Measurements from ENCODE around the gene NOTCH3.

Gene NOTCH3

DNA sequence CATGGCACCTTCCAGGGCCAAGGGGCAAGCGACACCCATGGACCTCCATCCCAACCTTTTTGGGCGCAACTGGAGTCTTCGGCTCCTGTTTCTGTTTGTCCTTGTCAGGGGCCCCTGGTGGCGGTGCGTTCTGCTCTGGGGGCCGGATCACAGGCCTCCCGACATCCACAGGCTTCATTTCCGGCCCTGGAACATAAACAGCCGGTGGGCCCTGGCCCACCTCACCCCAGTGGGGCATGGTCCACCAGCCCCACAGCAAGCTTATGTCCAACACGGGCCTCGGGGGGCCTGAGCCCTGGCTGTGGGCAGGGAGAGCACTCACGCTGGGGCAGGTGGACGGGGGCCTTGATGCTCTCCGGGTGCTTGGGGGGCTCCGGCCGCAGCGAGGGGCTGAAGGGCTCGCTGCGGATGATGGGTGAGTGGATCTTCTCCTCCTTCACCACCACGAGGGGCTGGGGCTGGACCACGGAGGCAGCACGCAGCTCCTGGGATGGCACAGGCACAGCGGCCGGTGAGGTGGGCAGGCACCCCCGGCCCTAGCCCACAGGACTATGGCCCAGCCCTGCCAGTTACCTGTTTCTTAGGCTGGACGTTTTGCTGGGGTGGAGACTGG lies 38.6 kb upstream of the NOTCH3 start:
- Histone ChIP-seq H3K4me1 (peaks cover 0 to 31% (median 13%) of the 10 kb centered on the region in 4 donors), H3K36me3 (peaks cover 70 to 97% (median 89%) of the 10 kb centered on the region in 3 donors), H3K27ac (peak overlapping the region in 1 of 2 donors; percentile 98), H3K4me3 (no peak overlapping the region), H3K9me3 (no peaks in the 10 kb centered on the region), H3K27me3 (no peaks in the 10 kb centered on the region)
- DNase-seq, result no peak
- intact Hi-C loops (cut with DNase I; ENCODE audit: low total_unique reads), result no loop called here
- TF ChIP-seq, protein P1, sequence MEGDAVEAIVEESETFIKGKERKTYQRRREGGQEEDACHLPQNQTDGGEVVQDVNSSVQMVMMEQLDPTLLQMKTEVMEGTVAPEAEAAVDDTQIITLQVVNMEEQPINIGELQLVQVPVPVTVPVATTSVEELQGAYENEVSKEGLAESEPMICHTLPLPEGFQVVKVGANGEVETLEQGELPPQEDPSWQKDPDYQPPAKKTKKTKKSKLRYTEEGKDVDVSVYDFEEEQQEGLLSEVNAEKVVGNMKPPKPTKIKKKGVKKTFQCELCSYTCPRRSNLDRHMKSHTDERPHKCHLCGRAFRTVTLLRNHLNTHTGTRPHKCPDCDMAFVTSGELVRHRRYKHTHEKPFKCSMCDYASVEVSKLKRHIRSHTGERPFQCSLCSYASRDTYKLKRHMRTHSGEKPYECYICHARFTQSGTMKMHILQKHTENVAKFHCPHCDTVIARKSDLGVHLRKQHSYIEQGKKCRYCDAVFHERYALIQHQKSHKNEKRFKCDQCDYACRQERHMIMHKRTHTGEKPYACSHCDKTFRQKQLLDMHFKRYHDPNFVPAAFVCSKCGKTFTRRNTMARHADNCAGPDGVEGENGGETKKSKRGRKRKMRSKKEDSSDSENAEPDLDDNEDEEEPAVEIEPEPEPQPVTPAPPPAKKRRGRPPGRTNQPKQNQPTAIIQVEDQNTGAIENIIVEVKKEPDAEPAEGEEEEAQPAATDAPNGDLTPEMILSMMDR (IDR thresholded peaks at IDR 0.05), result no peak

DNA sequence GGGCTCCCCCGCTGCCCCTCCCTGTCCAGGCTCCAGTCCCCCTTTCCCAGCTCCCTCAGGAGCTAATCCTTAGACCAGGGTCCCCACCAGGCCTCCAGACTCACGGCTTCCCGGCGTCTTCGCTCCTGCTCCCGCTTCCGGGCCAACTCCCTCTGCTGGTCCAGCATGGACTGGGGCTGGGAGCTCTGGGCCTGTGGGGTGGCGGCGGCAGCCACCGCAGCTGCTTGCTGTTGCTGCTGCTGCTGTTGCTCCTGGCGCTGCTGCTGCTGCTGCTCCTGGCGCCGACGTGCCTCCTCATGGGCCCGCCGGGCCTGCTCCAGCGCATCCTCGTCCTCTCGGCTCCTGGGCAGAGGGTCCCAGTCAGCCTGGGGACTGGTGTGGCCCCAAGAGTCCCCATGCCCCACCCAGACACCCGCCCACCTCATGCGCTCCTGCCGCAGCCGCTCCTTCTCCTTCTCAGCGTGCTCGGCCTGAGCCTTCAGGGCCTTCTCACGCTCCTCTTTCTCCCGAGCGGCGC lies 37.9 kb upstream of the NOTCH3 start:
- H3K27me3 ChIP-seq, result no peaks in the 10 kb centered on the region
- DNase-seq, result no peak
- no peaks in the 10 kb centered on the region for H3K9me3 ChIP-seq
- peaks cover 0 to 23% (median 6%) of the 10 kb centered on the region in 4 donors for H3K4me1 ChIP-seq
- intact Hi-C loops (cut with DNase I; ENCODE audit: low total_unique reads), result no loop called here
- no peak overlapping the region for H3K4me3 ChIP-seq
- TF ChIP-seq, protein P1 (IDR thresholded peaks at IDR 0.05), result no peak
- peaks cover 64 to 89% (median 82%) of the 10 kb centered on the region in 3 donors for H3K36me3 ChIP-seq
- peak overlapping the region in 1 of 2 donors; percentile 25 for H3K27ac ChIP-seq

DNA sequence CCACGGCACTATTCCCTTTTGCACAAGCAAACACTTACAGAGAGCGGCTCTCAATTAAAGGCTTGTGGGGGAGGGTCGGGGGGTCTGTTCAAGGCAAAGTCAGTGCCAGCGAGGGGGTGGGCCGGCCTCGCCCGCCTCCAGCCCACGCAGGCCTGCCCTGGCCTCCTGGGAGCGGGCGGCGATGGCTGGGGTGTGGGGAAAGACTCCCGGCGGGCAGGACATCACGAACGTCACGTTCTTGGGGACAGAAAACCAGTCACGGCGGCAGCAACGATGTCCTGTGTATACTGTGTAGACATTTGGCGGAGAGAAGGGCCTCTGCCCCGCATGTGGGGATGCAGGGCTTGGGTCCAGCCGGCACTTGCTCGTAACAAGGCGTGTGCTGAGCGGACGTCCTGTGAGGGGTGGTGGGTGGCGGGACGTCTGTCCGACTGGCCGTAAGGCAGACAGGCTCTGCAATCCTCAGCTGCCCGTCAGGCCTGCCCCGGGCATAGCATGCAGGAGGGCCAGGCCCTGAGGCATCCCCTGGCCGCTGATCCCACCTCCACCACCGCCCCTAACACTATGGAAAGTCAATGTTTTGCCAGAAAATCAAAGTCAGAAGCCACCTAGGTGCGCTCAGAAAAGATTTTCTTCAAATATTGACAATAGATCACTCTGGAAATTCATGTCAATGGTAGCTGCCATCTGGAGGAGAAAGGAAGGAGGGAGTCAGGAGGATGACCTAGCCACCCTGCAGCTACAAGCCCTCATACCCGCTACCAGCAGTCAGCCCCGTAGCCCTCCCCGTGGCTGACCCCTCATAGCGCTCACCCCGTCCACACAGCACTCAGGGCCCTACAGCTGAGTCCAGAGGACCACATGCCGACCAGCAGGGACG lies 37.2 kb upstream of the NOTCH3 start:
- Histone ChIP-seq H3K27ac (peak overlapping the region in 1 of 2 donors; percentile 25), H3K36me3 (peaks cover 58 to 82% (median 75%) of the 10 kb centered on the region in 3 donors), H3K9me3 (no peaks in the 10 kb centered on the region), H3K4me3 (no peak overlapping the region), H3K27me3 (no peaks in the 10 kb centered on the region), H3K4me1 (peaks cover 0 to 17% (median 4%) of the 10 kb centered on the region in 4 donors)
- intact Hi-C loops (cut with DNase I; ENCODE audit: low total_unique reads), result no loop called here
- TF ChIP-seq, protein P1 (IDR thresholded peaks at IDR 0.05), result no peak
- DNase-seq, result no peak

DNA sequence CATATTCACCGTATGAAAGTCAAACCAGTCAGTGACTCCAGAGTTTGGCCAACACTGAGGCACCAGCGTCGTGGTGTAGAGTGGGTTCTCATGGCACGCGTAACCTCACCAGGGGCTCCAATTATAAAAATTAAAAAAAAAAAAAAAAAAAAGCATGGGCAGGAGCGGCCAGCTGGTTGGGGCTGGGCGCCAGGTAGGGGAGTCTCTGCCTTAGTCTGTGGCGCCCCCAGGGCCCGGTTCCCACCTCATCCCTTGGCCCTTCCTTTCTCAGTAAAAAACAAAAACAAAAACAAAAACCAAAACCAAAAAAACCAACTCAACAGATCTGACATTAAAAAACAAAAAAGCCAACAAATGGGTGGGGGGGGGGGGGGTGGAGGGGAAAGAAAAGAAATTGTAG lies 36.1 kb upstream of the NOTCH3 start:
- Histone ChIP-seq H3K4me3 (no peak overlapping the region), H3K4me1 (peaks cover 0 to 15% (median 8%) of the 10 kb centered on the region in 4 donors), H3K27ac (peak overlapping the region in 1 of 2 donors; percentile 26), H3K36me3 (peaks cover 58 to 71% (median 64%) of the 10 kb centered on the region in 3 donors), H3K9me3 (no peaks in the 10 kb centered on the region), H3K27me3 (no peaks in the 10 kb centered on the region)
- intact Hi-C loops (cut with DNase I; ENCODE audit: low total_unique reads), result no loop called here
- TF ChIP-seq, protein P1 (IDR thresholded peaks at IDR 0.05), result no peak
- no peak for DNase-seq

DNA sequence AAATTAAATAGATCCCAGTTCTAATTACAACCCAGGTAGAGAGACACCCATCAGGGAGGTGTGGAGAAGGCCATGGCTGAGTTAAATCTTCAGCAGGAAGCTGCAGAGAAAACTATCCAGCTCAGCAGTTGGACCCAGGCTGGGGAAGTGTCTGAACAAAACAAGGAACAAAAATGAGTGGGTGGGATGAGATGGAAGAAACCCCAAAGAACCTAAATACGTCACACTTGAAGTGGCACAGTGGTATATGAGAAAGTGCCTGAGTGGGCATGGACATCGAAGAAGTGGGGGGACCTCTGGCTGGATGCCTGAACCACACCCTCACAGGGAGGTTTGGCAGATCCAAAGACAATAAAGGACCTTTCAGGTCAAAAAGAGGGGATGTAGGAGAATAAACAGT lies 35.0 kb upstream of the NOTCH3 start:
- TF ChIP-seq, protein P1 (IDR thresholded peaks at IDR 0.05), result no peak
- Histone ChIP-seq H3K4me3 (no peak overlapping the region), H3K27me3 (no peaks in the 10 kb centered on the region), H3K9me3 (no peaks in the 10 kb centered on the region), H3K36me3 (peaks cover 52 to 61% (median 53%) of the 10 kb centered on the region in 3 donors), H3K4me1 (peaks cover 0 to 12% (median 12%) of the 10 kb centered on the region in 4 donors), H3K27ac (peak overlapping the region in 1 of 2 donors; percentile 26)
- no peak for DNase-seq
- intact Hi-C loops (cut with DNase I; ENCODE audit: low total_unique reads), result no loop called here

Measured in tibial artery (tissue), 4 donors.